ENCODE measurements around the gene PINLYP. TPM values are rescaled to one million over a fixed set of nuclear protein-coding genes. Genes with fewer than 3 reads are reported as not detected.

Gene PINLYP
- total RNA-seq, 1 experiment from 2014 or later = 6.4 TPM

DNA sequence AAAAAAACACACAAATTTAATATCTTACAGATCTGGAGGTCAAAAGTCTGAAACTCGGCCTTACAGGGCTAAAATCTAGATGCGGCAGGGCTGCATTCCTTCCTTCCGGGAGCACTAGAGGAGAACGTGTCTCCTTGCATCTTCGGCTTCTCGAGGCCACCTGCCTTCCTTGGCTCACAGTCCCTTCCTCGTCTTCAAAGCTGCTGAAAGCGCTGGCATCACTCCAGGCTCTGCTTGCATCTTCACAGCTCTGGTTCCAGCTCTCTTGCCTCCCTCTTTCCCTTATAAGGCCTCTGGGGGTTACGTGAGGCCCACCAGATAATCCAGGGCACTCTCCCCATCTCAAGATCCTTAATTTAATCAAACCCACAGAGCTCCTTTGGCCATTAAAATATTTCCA, 10.8 kb upstream of the PINLYP start (continued):
- TF ChIP-seq, protein P1, sequence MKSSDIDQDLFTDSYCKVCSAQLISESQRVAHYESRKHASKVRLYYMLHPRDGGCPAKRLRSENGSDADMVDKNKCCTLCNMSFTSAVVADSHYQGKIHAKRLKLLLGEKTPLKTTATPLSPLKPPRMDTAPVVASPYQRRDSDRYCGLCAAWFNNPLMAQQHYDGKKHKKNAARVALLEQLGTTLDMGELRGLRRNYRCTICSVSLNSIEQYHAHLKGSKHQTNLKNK (CRISPR knock-in tag; IDR thresholded peaks at IDR 0.05) = no peak
- TF ChIP-seq NFE2L1 (CRISPR knock-in tag; IDR thresholded peaks at IDR 0.05) = no peak
- no peak for TF ChIP-seq KAT7 (CRISPR knock-in tag; IDR thresholded peaks at IDR 0.05; ENCODE audit: borderline replicate concordance)
- no peak for TF ChIP-seq JUN (CRISPR knock-in tag; IDR thresholded peaks at IDR 0.05)
- TF ChIP-seq, protein P2, sequence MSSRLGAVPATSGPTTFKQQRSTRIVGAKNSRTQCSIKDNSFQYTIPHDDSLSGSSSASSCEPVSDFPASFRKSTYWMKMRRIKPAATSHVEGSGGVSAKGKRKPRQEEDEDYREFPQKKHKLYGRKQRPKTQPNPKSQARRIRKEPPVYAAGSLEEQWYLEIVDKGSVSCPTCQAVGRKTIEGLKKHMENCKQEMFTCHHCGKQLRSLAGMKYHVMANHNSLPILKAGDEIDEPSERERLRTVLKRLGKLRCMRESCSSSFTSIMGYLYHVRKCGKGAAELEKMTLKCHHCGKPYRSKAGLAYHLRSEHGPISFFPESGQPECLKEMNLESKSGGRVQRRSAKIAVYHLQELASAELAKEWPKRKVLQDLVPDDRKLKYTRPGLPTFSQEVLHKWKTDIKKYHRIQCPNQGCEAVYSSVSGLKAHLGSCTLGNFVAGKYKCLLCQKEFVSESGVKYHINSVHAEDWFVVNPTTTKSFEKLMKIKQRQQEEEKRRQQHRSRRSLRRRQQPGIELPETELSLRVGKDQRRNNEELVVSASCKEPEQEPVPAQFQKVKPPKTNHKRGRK (CRISPR knock-in tag; IDR thresholded peaks at IDR 0.05; ENCODE audit: borderline replicate concordance) = no peak
- no peak for TF ChIP-seq ESRRA (CRISPR knock-in tag; IDR thresholded peaks at IDR 0.05; ENCODE audit: borderline replicate concordance)

DNA sequence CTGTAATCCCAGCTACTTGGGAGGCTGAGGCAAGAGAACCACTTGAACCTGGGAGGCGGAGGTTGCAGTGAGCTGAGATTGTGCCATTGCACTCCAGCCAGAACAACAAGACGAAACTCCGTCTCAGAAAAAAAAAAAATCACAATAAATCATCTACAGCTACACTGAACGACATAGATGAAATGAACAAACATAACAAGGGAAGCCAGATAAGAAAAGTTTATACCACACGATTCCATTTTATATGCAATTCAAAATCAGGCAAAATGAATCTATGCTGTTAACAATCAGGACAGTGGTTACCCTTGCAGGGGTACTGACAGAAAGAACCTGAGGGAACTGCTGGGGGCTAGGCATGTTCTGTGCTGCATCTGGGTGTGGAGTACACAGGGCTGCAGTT, 5.9 kb upstream of the PINLYP start:
- no peaks in the 10 kb centered on the region; the same call in 1 of the 2 replicates for H3K36me3 Mint-ChIP-seq
- no peak overlapping the region for H3K27ac Mint-ChIP-seq
- CTCF ChIA-PET = interaction anchor here (2.5 to 2.8 kb wide), 2 partner anchors 26 to 34 kb away, joined by 14 to 16 read pairs; partner anchors contain the start of genes IRGQ and ZNF576
- TF ChIP-seq, protein P3, sequence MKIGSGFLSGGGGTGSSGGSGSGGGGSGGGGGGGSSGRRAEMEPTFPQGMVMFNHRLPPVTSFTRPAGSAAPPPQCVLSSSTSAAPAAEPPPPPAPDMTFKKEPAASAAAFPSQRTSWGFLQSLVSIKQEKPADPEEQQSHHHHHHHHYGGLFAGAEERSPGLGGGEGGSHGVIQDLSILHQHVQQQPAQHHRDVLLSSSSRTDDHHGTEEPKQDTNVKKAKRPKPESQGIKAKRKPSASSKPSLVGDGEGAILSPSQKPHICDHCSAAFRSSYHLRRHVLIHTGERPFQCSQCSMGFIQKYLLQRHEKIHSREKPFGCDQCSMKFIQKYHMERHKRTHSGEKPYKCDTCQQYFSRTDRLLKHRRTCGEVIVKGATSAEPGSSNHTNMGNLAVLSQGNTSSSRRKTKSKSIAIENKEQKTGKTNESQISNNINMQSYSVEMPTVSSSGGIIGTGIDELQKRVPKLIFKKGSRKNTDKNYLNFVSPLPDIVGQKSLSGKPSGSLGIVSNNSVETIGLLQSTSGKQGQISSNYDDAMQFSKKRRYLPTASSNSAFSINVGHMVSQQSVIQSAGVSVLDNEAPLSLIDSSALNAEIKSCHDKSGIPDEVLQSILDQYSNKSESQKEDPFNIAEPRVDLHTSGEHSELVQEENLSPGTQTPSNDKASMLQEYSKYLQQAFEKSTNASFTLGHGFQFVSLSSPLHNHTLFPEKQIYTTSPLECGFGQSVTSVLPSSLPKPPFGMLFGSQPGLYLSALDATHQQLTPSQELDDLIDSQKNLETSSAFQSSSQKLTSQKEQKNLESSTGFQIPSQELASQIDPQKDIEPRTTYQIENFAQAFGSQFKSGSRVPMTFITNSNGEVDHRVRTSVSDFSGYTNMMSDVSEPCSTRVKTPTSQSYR (CRISPR knock-in tag; IDR thresholded peaks at IDR 0.05) = no peak
- TF ChIP-seq SP1 (CRISPR knock-in tag; conservative IDR thresholded peaks at IDR 0.05) (no peak), NFE2L1 (CRISPR knock-in tag; IDR thresholded peaks at IDR 0.05) (no peak), IRF2 (CRISPR knock-in tag; IDR thresholded peaks at IDR 0.05; ENCODE audit: borderline replicate concordance, low read depth) (no peak), CBFB (CRISPR knock-in tag; IDR thresholded peaks at IDR 0.05; ENCODE audit: low read depth) (no peak), RELA (CRISPR knock-in tag; IDR thresholded peaks at IDR 0.05; ENCODE audit: borderline replicate concordance) (no peak)
- TF ChIP-seq, protein P4, sequence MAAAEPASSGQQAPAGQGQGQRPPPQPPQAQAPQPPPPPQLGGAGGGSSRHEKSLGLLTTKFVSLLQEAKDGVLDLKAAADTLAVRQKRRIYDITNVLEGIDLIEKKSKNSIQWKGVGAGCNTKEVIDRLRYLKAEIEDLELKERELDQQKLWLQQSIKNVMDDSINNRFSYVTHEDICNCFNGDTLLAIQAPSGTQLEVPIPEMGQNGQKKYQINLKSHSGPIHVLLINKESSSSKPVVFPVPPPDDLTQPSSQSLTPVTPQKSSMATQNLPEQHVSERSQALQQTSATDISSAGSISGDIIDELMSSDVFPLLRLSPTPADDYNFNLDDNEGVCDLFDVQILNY (CRISPR knock-in tag; IDR thresholded peaks at IDR 0.05) = no peak
- TF ChIP-seq, protein P2 (CRISPR knock-in tag; IDR thresholded peaks at IDR 0.05; ENCODE audit: borderline replicate concordance) = no peak
- TF ChIP-seq, protein P5, sequence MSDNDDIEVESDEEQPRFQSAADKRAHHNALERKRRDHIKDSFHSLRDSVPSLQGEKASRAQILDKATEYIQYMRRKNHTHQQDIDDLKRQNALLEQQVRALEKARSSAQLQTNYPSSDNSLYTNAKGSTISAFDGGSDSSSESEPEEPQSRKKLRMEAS (CRISPR knock-in tag; IDR thresholded peaks at IDR 0.05) = no peak
- TF ChIP-seq, protein P6, sequence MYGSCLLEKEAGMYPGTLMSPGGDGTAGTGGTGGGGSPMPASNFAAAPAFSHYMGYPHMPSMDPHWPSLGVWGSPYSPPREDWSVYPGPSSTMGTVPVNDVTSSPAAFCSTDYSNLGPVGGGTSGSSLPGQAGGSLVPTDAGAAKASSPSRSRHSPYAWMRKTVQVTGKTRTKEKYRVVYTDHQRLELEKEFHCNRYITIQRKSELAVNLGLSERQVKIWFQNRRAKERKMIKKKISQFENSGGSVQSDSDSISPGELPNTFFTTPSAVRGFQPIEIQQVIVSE (CRISPR knock-in tag; IDR thresholded peaks at IDR 0.05; ENCODE audit: borderline replicate concordance) = no peak
- TF ChIP-seq, protein P7, sequence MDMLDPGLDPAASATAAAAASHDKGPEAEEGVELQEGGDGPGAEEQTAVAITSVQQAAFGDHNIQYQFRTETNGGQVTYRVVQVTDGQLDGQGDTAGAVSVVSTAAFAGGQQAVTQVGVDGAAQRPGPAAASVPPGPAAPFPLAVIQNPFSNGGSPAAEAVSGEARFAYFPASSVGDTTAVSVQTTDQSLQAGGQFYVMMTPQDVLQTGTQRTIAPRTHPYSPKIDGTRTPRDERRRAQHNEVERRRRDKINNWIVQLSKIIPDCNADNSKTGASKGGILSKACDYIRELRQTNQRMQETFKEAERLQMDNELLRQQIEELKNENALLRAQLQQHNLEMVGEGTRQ (CRISPR knock-in tag; IDR thresholded peaks at IDR 0.05) = no peak
- H3K27me3 Mint-ChIP-seq (ENCODE audit: low read depth) = no peaks in the 10 kb centered on the region
- H3K4me3 Mint-ChIP-seq = no peak overlapping the region
- H3K4me1 Mint-ChIP-seq = peaks cover 7% of the 10 kb centered on the region
- POLR2A ChIA-PET = interaction anchor here (0.7 kb wide), 1 partner anchor 1128 kb away, joined by 3 read pairs; no protein-coding TSS in a partner anchor
- H3K9me3 Mint-ChIP-seq = no peaks in the 10 kb centered on the region
- no peak for DNase-seq (ENCODE audit: low spot score)
- ATAC-seq = no peak

Data from WTC11 (cell line).